GM19395 (cell line): Measurements from ENCODE around the gene FMNL2.

Source experiments
- ATAC-seq: cut with Tn5 transposase; IDR thresholded peaks from one replicate; pipeline ENCODE4 v1.9.1; 2021; ENCODE audit warnings: mild to moderate bottlenecking, moderate library complexity; ENCODE audit not compliant: unreplicated experiment

FMNL2 gene

DNA sequence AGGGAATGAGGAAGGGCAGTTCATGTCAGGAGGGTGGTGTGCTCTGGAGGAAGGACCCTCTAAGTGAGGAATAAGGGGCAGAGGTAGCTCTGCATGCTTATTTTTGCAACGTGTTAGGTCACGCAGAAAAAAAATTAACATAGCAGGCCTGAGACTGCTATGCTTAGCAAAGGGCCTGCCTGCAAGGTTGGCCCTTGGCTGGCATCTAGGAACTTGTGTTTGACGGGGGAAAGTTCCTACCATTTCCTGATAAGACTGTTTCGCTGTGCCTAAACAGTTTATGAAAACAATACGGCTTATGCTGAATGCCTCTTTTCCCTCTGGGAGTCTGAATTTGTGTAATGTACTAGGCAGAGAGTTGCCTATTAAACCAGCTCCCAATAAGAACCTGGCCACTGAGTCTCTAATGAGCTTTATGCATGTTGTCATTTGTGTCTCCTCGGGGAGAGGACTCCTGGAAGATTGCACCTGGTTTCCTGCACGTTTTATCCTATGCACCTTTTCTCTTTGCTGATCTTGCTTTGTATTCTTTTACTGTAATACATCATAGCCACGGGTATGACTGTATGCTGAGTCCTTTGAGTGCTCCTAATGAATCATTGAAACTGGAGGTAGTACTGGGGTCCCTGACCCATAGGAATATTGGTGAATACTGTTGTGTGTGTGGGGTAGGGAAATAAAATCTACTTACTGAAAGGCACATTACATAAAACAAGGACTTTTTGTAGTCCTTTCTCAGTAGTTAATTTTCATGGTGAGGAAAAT, 213.3 kb downstream of the FMNL2 start:
- no peak for ATAC-seq

DNA sequence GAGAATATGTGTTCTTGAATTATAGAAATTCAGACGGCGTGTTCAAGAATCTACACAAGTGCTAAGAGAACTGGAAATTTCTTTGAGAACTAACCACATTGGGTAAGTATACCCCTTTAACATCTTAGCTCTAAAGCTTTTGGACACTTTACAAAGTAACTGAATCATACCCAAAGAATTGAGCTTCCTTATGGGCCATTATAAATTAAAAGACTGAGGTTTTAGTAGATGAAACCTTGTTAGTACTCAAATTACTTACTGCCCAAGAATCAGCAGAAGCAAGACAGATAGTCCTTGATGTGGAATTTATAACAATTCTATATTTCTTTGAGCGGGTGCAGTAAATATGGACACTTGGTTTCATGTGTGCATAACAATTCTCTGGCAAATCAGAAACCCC, 214.0 kb downstream of the FMNL2 start:
- no peak for ATAC-seq

DNA sequence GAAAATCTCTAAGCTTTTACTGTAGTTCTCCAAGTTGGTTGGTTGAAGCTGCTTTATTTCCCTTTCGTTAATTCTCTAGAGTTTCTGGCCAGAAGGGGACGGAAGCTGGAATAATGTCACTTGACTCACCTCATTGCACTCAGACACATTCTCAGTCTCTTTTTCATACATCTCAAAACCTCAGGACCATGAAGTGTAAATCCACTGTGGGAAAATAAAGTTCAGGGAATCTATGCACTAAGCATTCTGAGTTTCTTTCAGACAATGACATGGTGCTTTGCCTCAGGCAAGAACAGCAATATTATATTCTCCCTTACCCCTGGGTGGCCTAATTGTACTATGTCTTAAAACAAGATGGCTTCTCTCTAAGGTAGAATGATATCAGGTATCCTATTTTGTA, 214.4 kb downstream of the FMNL2 start:
- ATAC-seq, result no peak

DNA sequence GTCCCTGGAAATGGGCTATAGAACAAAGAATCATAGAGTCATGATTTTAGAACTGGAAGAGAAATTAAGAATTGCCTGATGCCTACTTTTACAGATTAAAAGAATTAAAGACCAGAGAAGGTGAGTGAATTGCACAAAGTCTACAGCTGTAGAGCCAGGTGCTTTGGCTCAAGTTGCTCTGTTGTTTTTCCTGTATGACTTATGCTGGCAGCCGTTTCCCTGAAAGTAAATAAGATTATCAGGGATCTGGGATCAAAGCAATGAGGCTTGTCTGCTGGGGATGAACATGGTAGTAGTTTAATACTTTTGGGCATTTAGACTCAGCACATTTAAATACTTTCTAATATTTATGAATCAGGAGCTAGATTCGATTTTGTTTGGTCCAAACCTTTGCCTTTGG, 215.4 kb downstream of the FMNL2 start:
- ATAC-seq, result no peak

DNA sequence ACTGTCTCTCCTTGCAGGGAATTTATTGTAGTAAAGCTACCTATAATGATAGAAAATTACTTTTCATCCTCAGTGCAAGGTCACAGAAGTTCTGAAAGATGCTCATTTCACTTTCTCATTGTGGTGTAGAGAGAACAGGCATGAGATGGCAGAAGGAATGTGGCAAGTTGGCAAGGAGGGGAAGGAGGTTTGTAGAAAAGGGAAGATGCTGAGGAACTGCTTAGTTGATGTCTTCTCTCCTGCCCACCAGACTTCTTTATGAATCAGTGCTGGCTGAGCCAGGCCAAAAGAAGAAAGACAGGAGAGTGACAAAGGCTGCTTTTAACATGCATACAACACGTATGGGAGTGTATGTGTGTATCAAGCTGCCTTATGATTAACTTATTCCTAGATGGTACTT, 217.9 kb downstream of the FMNL2 start:
- no peak for ATAC-seq

DNA sequence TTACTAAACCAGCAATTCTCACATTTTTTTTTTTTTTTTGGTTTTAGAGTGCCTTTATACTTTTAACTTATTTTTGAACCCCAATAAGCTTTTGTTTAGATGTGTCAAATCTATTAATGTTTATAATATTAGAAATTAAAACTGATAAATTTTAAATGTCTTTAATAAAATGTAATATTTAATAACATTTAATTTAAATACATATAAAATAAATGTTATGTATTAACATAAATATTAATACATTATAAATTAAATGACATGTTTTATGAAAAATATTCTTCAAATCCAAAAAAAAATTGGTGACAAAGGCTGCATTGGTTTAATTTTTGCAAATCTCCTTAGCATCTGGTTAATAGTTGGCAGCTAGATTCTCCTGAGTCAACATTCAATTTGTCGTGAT, 218.5 kb downstream of the FMNL2 start:
- no peak for ATAC-seq

DNA sequence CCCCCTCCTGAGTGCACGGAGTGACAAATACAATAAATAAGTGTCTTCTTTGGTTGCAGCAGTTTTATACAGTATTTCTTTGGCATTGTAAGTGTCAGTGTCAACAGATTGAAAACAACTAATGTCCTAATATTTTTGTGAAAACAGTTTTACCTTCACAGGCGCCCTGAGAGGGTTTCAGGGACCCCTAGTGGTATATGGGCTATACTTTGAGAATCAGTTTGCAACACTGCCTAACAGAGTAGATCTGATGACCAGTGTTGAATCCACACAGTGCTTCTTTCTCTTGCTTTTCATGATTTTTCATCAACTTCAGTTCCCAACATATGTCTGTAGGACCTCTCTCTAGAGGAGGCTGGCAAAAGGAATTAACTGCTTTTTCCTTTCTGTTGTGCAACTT, 220.1 kb downstream of the FMNL2 start:
- no peak for ATAC-seq

DNA sequence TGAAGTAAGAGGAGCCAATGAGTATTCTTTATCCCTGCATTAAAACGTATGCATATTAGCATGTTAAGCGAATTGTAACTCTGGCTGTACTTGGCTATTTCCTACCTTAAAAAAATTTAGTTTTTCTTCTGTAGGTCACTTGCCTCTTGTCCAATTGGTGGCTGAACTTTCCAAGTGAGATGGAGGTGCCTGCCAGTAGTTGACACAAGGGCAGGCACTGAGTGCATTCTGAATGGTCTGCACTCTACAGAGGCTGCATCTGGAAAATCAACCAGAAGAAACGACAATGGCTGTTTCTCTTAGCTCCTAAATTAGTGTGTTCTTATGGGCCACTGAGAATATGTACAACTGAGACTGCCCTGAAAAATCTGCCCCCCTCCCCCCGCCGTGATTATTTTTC, 221.5 kb downstream of the FMNL2 start:
- ATAC-seq, result no peak

DNA sequence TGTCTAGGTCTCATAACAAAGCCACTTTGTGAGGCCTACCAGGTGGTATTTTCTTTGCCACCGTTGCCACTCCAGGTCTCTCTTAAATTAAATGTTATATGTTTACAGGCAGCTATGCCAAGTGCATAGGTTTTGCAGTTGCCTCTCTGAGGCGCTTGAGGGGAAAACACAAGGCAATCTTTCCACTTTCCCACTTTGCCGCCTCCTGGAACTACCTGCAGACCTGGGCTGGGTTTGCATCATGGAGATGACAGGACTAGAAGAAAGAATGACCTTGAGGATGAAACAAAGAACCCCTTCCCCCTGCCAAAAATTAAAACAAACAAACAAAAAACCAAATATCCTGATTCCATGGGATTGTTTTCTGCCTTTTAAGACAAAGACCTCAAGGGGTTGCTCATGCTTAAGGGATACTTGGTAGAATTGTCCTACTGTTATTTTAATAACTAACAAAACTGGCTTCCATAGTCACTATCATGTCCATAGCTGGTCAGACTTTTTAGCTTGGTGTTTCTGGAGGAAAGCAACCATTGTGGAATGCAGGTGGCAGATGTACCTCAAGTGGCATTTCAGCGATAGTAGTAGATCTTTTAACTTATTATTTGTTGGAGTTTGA, 222.4 kb downstream of the FMNL2 start:
- ATAC-seq, result no peak

DNA sequence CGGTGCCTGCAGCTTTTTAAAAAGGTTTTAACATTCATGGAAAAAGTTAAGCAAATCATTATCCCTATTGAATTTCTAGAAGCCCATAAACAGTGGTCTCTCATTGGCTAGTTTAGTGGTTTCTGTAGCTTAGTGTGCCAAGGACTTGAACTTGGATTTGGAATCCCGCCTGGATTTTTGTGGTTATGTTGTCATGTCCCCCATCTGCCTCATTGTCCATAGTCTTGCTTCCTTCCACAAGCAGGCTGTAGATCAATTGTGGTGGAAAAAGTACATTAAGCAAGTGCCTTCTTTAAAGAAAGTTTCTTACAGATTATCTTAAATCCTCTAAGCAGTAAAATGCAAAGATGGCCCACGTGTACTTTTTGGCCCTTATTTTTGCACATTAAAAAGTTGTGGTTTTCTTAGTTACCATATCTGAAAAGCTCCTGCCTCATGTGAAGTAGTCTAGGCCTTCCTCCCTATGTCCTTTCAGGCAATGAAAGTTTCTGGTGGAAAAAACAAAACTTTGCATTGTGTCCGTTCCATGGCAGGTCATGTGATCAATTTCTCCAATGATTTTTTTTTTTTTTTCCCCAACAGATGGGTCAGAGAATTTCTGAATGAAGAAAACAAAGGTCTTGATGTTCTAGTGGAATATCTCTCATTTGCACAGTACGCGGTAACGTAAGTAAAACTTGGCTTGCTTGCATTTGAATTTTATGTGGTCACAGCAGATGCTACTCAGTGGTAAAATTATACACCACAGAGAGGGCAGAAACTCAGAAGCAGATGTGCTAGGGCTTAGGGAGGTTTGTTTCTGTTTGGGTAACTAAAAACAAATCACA, 223.4 kb downstream of the FMNL2 start:
- no peak for ATAC-seq

DNA sequence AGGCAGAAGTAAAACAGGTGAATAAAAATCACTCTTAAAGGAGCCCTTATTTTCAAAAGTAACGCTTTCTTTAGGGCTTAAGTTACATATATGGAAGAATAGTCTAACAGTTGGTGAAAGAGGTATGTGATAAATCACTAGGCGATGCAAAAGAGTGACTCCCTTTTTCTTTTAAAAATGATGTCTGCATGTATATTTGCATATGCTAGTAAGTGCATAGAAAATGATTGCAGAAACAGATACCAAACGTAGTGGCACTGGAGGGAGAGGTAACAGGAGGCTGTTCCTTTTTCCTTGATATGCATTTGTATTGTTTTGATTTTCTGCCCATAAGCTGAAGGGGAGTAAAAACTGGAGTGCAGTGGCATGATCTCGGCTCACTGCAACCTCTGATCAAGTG, 224.0 kb downstream of the FMNL2 start:
- ATAC-seq, result no peak

DNA sequence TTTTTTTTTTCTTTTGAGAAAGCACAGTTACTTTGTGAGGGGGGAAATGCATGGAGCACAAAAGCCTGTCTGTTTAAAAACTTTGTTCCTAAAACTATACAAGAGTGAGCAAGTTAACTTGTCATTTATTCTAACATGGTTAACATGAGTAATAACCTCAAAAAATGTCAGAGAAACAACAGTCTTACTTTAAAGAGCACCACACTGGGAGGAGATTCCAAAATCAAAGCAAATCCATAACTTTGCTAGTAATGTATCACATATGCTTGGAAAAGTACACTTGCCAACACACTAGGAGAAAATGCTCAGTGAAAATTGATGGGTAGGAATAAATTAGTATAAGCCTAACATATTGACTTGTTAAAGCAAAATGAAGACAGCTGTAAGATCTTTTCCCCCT, 225.2 kb downstream of the FMNL2 start:
- ATAC-seq, result no peak

DNA sequence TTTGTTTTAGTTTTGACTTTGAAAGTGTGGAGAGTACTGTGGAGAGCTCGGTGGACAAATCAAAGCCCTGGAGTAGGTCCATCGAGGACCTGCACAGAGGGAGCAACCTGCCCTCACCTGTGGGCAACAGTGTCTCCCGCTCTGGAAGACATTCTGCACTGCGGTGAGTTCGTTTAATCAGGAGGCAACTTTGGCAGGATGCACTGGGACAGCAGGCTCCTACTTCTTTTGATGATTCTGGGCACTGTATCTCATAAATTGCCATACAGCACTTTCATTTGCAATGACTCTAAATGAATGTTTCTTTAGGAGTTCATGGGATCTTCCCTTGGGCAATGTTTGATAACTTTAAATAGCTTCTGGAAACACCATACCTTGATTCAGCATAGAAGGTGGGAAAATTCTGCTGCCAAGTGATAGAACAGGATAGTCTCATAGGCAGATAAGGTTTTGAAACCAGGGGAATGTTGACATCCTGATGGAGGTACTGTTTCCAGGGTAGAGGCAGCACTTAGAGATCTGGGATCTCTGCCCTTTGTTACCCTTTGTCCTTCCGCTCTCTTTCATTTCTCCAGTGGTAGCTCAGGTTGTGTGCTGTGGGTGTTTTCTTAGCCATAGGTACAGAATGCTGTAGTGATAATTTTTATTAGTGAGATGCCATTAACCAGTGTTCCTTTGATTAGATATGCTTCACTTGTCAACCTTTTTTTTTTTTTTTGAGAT, 226.1 kb downstream of the FMNL2 start:
- no peak for ATAC-seq

DNA sequence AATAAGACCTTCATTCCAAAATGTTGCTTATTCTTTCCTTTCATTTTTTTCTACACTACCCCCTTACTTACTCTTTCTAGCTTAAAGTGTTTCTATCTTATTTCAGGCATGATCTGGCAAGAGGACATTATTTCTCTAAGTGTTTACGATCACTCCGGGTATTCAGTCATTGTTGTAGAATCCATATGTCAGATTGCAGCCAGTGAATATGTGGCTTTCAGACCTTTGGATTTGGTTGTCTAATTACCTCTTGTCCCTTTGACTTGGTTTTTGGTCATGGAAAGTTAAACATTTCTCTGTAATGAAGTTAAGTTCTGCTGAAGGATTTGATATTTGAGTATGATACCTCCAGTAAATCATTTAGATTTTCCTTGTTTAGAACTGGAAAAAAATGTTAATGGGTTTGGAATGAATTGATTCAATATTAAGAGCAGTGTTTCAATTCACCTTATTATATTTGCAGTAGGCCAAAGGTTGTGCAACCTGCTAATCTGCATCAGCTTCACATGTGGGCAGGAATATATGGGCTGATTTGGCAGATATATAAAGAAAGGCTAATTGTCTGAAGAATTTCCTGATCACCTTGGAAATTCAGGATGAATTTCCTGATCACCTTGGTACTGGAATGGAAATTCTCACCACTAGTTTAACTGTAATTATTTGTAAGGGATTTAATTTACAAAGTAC, 227.4 kb downstream of the FMNL2 start:
- no peak for ATAC-seq

DNA sequence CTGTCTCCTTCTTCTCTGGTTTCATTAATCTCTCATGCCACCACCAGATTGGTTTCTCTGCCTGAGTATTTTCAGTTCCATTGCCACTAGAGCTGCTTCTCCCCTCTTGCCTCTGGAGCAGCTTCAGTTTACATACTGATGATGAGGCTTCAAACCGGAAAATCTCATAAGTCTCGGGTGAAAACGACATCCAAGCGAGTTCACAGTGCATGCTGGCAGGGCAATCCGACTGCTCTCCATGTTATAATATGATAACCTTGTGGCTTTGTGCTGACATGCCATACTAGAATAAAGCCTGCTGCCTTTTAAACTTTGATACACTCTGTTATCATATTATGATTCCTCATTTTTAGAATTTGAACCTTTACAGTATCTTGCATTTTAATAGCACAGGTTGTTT, 228.8 kb downstream of the FMNL2 start:
- ATAC-seq, result no peak

DNA sequence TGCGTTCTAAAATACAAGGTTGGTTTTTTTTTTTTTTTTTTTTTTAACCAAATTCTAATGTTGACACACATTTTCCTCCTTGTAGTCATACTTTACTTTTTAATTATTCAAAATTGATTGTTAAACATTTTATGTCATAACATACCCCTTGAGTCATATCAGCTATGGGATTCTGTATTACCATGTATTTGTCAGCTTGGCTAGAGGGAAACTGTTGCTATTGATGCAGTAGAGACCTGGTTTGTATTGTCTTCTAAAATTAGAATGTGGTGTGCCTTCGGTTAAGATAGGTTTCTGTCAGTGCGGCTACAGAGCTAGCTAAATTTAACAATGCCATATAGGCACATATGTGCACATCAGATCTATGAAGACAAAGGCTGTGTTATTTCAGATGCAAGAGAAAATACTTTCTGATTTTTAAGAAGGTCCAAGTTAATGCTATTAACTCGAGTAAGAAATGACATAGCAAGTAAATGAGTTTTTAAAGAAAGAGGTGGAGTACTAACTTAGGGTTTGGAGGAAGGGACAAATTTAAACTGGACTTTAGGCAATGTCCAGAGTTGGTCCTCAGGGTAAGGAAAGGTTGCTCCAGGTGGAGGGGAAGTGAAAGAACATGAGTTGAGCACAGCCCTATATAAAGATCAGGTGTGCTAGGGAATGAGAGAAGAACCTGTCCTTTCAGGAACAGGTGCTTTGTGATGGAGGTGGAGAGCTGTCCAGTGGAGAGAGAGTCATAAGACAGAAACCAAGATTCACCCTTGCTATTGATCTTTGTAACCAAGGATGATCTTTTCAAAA, 230.0 kb downstream of the FMNL2 start:
- ATAC-seq, result peak; percentile 89

DNA sequence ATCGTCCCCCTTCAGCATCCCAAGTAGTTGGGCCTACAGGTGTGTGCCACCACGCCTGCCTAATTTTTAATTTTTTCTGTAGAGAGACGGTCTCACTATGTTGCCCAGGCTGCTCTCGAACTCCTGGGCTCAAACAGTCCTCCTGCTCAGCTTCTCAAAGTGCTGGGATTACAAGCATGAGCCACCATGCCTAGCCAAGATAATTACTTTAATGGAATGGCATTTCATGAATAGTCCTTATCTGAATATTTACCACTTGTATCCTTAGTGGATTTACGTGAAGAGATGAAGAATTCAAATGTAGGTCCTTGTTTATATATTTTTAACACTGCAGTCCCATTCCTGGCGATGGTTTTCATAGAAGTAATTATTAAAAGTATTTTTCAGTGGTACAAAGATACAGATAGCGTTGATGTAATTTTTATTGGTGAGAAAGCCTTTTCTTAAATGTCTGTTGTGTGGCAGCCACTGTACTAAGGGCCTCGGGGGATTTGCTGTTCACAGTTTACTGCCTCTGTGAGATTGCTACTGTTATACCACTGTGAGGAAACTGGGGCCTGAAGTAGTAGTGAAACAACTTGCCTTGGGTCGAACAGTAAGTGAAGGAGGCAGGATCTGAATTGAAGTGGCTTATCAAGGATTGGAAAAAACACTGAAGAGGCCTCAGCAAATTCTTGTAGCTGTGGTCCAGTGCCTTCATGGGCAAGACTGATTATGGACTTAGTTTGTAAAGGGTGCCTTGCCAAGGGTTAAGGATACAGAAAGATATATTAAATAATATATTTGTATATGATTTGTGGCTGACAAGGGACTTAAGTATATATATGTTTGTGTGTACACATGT, 231.1 kb downstream of the FMNL2 start:
- peak; percentile 53 for ATAC-seq

DNA sequence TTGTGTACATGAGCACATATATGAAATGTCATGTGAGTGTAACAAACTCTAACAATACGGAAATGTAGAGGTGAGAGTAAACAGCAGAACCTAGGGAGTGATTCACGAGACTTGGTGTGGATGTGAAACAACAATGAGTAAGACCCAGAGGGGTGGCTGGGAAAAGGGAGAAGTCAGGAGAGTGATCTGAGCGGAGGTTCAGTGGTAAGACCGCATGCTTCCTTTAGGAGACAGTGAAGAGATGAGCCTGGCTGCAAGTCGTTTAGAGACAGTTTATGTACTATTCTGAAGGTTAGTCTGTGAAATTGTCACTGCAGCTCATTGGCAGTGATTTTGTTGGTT, 231.7 kb downstream of the FMNL2 start:
- ATAC-seq, result peak; percentile 44

DNA sequence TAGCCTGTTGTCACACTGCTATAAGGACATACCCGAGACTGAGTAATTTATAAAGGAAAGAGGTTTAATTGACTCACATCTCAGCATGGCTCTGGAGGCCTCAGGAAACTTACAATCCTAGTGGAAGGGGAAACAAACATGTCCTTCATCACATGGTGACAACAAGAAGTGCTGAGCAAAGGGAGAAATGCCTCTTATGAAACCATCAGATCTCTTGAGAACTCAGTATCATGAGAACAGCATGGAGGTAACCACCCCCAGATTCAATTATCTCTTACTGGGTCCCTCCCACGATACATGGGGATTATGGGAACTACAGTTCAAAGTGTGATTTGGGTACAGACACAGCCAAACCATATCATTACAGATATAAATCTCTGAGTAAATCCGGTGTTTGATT, 233.6 kb downstream of the FMNL2 start:
- no peak for ATAC-seq
